Myocyte (in vitro differentiated cells): ENCODE measurements around the gene KIF16B. TPM values are rescaled to one million over a fixed set of nuclear protein-coding genes. Genes with fewer than 3 reads are reported as not detected.

Experiments
- total RNA-seq: library from RNA; depleted of rRNA; stranded (reverse); fragments of >200 nt; gene quantifications from 2 replicates; pipeline ENCODE4 v1.2.3, GENCODE V29; 2014

The KIF16B gene
- total RNA-seq, 1 donor from 2014 or later = 16.0 TPM

Other genes with a start within 250 kb of the KIF16B start
- 50.7 and 67.3 TPM in 2 replicates for gene SNRPB2, start 156.6 kb upstream of the KIF16B start, total RNA-seq
- gene OTOR, start 174.9 kb upstream of the KIF16B start, total RNA-seq = not detected in 2 replicates